HepG2 (cell line): Measurements from ENCODE around the gene HDAC5. TPM values are rescaled to one million over a fixed set of nuclear protein-coding genes. Genes with fewer than 3 reads are reported as not detected.
A peak's percentile ranks its signal among the peaks of the same experiment; 100 is the strongest.

Experiments used
- CREB3 ChIP-seq: sonication (generic); formaldehyde crosslinking; IDR thresholded peaks from 2 replicates; pipeline ENCODE4 v1.5.0; 2020; ENCODE audit warnings: missing genetic modification reagents
- GRHL1 ChIP-seq: sonication (generic); formaldehyde crosslinking; conservative IDR thresholded peaks from 2 replicates; pipeline ENCODE4 v1.8.0; 2022; ENCODE audit warnings: missing genetic modification reagents
- MBD4 ChIP-seq: IDR thresholded peaks from 2 replicates; pipeline ENCODE4 v1.6.1; 2012; ENCODE audit warnings: low read length, inconsistent platforms, borderline replicate concordance
- MIXL1 ChIP-seq: IDR thresholded peaks from 2 replicates; pipeline ENCODE4 v1.6.1; 2016
- NR3C1 ChIP-seq: sonication (generic); formaldehyde crosslinking; IDR thresholded peaks from 2 replicates; pipeline ENCODE4 v1.4.0; 2020; ENCODE audit warnings: missing genetic modification reagents
- POLR2G ChIP-seq: fragments of 200-400 bp; formaldehyde crosslinking; IDR thresholded peaks from 2 replicates; pipeline ENCODE4 v1.6.1; 2018; ENCODE audit warnings: mild to moderate bottlenecking, low read depth, low read length, moderate library complexity
- PPARG ChIP-seq: conservative IDR thresholded peaks from 2 replicates; pipeline ENCODE4 v1.6.1; 2016; ENCODE audit warnings: missing biosample characterization, missing genetic modification reagents
- SATB2 ChIP-seq: sonication (generic); formaldehyde crosslinking; IDR thresholded peaks from 2 replicates; pipeline ENCODE4 v1.5.0; 2020; ENCODE audit warnings: missing genetic modification reagents
- SNAPC5 ChIP-seq: sonication (generic); formaldehyde crosslinking; IDR thresholded peaks from 2 replicates; pipeline ENCODE4 v1.8.1; 2023; ENCODE audit warnings: mild to moderate bottlenecking, missing genetic modification reagents, borderline replicate concordance
- SNRNP70 ChIP-seq: fragments of 200-400 bp; formaldehyde crosslinking; IDR thresholded peaks from 2 replicates; pipeline ENCODE4 v1.6.1; 2017; ENCODE audit warnings: mild to moderate bottlenecking, low read depth, low read length, moderate library complexity
- TFDP1 ChIP-seq: IDR thresholded peaks from 2 replicates; pipeline ENCODE4 v1.6.1; 2016; ENCODE audit warnings: missing compliant biosample characterization, missing genetic modification reagents, borderline replicate concordance
- THAP9 ChIP-seq: sonication (generic); formaldehyde crosslinking; IDR thresholded peaks from 2 replicates; pipeline ENCODE4; 2020; ENCODE audit warnings: missing genetic modification reagents, mild to moderate bottlenecking, borderline replicate concordance
- ZFP37 ChIP-seq: sonication (generic); formaldehyde crosslinking; IDR thresholded peaks from 2 replicates; pipeline ENCODE4 v1.4.0; 2020; ENCODE audit warnings: missing genetic modification reagents, borderline replicate concordance
- ZKSCAN5 ChIP-seq: sonication (generic); formaldehyde crosslinking; IDR thresholded peaks from 2 replicates; pipeline ENCODE4 v1.5.1; 2020; ENCODE audit warnings: mild to moderate bottlenecking, missing genetic modification reagents
- ZNF354B ChIP-seq: sonication (generic); formaldehyde crosslinking; IDR thresholded peaks from 2 replicates; pipeline ENCODE4 v1.8.0; 2022; ENCODE audit warnings: mild to moderate bottlenecking, missing genetic modification reagents
- ZNF414 ChIP-seq: sonication (generic); formaldehyde crosslinking; IDR thresholded peaks from 2 replicates; pipeline ENCODE4 v1.5.0; 2020; ENCODE audit warnings: missing genetic modification reagents
- ZNF558 ChIP-seq: sonication (generic); formaldehyde crosslinking; IDR thresholded peaks from 2 replicates; pipeline ENCODE4 v1.9.0; 2022; ENCODE audit warnings: mild to moderate bottlenecking, missing genetic modification reagents, borderline replicate concordance
- ZNF597 ChIP-seq: sonication (generic); formaldehyde crosslinking; IDR thresholded peaks from 2 replicates; pipeline ENCODE4 v1.5.0; 2020; ENCODE audit warnings: missing genetic modification reagents
- ZNF703 ChIP-seq: sonication (generic); formaldehyde crosslinking; IDR thresholded peaks from 2 replicates; pipeline ENCODE4 v1.5.1; 2020; ENCODE audit warnings: missing genetic modification reagents, mild to moderate bottlenecking, moderate library complexity, borderline replicate concordance
- ZNF850 ChIP-seq: sonication (generic); formaldehyde crosslinking; conservative IDR thresholded peaks from 2 replicates; pipeline ENCODE4 v1.9.0; 2021; ENCODE audit warnings: mild to moderate bottlenecking, missing genetic modification reagents
- polyA plus RNA-seq, 8 experiments: library from polyadenylated mRNA; depleted of rRNA in 3 of 8; stranded (reverse) in 7 of 8; unstranded in 1 of 8; fragments of >200 nt; fragmentation: Illumina TruSeq in 4 of 8; extraction: Trizol in 4 of 8; gene quantifications; 2 replicates each; pipeline versions ENCODE4 v1.2.1 to v1.2.3, GENCODE V29; 2011 to 2016; ENCODE audit warnings: low read depth in 4 of 8, missing spikeins in 1 of 8, mixed read lengths in 1 of 8; ENCODE audit not compliant: insufficient read depth in 1 of 8
- total RNA-seq, 5 experiments: library from RNA; depleted of rRNA; stranded (reverse); fragments of >200 nt; fragmentation: Illumina TruSeq; extraction: Trizol; gene quantifications; 2 replicates each; pipeline ENCODE4 v1.2.3, GENCODE V29; 2016; ENCODE audit warnings: low read depth in 1 of 5

HDAC5 gene
- total and polyA plus RNA-seq, 2 of the 13 experiments (the other 11 are each of a cell fraction or from before 2014, with no cell fraction given) = 46.4 to 85.4 TPM

GRCh38 chr17:44123356-44124117 is at the start of gene HDAC5 (continued):
- TF ChIP-seq PPARG (0 out of 2 replicates have a peak, but pooled peaks have one; percentile 41), SNRNP70 (no peak), ZNF414 (no peak; the same call in 1 of the 2 replicates), ZFP37 (CRISPR knock-in tag) (no peak), CREB3 (CRISPR knock-in tag) (no peak), ZKSCAN5 (CRISPR knock-in tag) (0 out of 2 replicates have a peak, but pooled peaks have one; percentile 22), ZNF703 (CRISPR knock-in tag) (no peak), GRHL1 (CRISPR knock-in tag) (no peak), ZNF597 (CRISPR knock-in tag) (no peak), ZNF354B (CRISPR knock-in tag) (no peak), POLR2G (peak; percentile 75), THAP9 (no peak; the same call in 1 of the 2 replicates), ZNF558 (peak; percentile 90; the same call in 1 of the 2 replicates), MIXL1 (CRISPR knock-in tag) (peak; percentile 43; the same call in 1 of the 2 replicates), SATB2 (CRISPR knock-in tag) (no peak), SNAPC5 (CRISPR knock-in tag) (no peak), NR3C1 (CRISPR knock-in tag) (no peak), ZNF850 (CRISPR knock-in tag) (no peak), MBD4 (no peak), TFDP1 (peak; percentile 10; the same call in 1 of the 2 replicates)
